HEK293T (cell line): ENCODE measurements around the gene POU1F1.
A peak's percentile ranks its signal among the peaks of the same experiment; 100 is the strongest.

ENCODE experiments used
- CTCF ChIA-PET: fragments of 350-600 bp; formaldehyde crosslinking; extraction: SDS; loops from one replicate; lab custom pipeline; 2021; ENCODE audit warnings: antibody characterized with exemption, inconsistent platforms; lab: Yijun Ruan, JAX
- POLR2A ChIA-PET: fragments of 350-600 bp; formaldehyde crosslinking; extraction: SDS; loops from one replicate; lab custom pipeline; 2020; ENCODE audit warnings: antibody characterized with exemption, inconsistent platforms; lab: Yijun Ruan, JAX
- DNase-seq: peaks from one replicate; pipeline ENCODE4 v3.0.0; 2012; ENCODE audit warnings: mixed read lengths; ENCODE audit errors: extremely low spot score
- ARNT ChIP-seq: fragments of 450-650 bp; IDR thresholded peaks from 2 replicates; pipeline ENCODE4 v1.6.1; 2017; ENCODE audit warnings: mild to moderate bottlenecking
- BHLHE40 ChIP-seq: fragments of 450-650 bp; IDR thresholded peaks from 2 replicates; pipeline ENCODE4 v1.6.1; 2016; ENCODE audit warnings: mild to moderate bottlenecking, moderate library complexity, borderline replicate concordance
- CTBP1 ChIP-seq: fragments of 450-650 bp; IDR thresholded peaks from 2 replicates; pipeline ENCODE4 v1.6.1; 2016; ENCODE audit warnings: borderline replicate concordance
- ELF4 ChIP-seq: fragments of 450-650 bp; IDR thresholded peaks from 2 replicates; pipeline ENCODE4 v1.6.1; 2017; ENCODE audit warnings: antibody characterized with exemption
- FOXA1 ChIP-seq: fragments of 450-650 bp; IDR thresholded peaks from 2 replicates; pipeline ENCODE4 v1.6.1; 2016; ENCODE audit warnings: mild to moderate bottlenecking
- FOXK2 ChIP-seq: fragments of 450-650 bp; IDR thresholded peaks from 2 replicates; pipeline ENCODE4 v1.6.1; 2016; ENCODE audit warnings: mild to moderate bottlenecking
- FOXM1 ChIP-seq: fragments of 450-650 bp; IDR thresholded peaks from 2 replicates; pipeline ENCODE4 v1.6.1; 2017; ENCODE audit warnings: mild to moderate bottlenecking, borderline replicate concordance
- HDGF ChIP-seq: fragments of 450-650 bp; IDR thresholded peaks from 2 replicates; pipeline ENCODE4 v1.6.1; 2017; ENCODE audit warnings: antibody characterized with exemption, borderline replicate concordance
- L3MBTL2 ChIP-seq: fragments of 450-650 bp; conservative IDR thresholded peaks from 2 replicates; pipeline ENCODE4 v1.6.1; 2016; ENCODE audit warnings: mild to moderate bottlenecking
- LEF1 ChIP-seq: fragments of 450-650 bp; IDR thresholded peaks from 2 replicates; pipeline ENCODE4 v1.6.1; 2017; ENCODE audit warnings: mild to moderate bottlenecking, borderline replicate concordance
- NFRKB ChIP-seq: fragments of 450-650 bp; IDR thresholded peaks from 2 replicates; pipeline ENCODE4 v1.6.1; 2016; ENCODE audit warnings: mild to moderate bottlenecking, moderate library complexity
- PKNOX1 ChIP-seq: fragments of 450-650 bp; IDR thresholded peaks from 2 replicates; pipeline ENCODE4 v1.6.1; 2016
- SP1 ChIP-seq: fragments of 450-650 bp; IDR thresholded peaks from 2 replicates; pipeline ENCODE4 v1.6.1; 2017
- SUZ12 ChIP-seq: fragments of 450-650 bp; IDR thresholded peaks from 2 replicates; pipeline ENCODE4 v1.6.1; 2016; ENCODE audit warnings: mild to moderate bottlenecking
- TARDBP ChIP-seq: fragments of 450-650 bp; IDR thresholded peaks from 2 replicates; pipeline ENCODE4 v1.6.1; 2016
- ZNF384 ChIP-seq: fragments of 450-650 bp; IDR thresholded peaks from 2 replicates; pipeline ENCODE4 v1.6.1; 2016

Gene POU1F1

GRCh38 chr3:87272718-87273341, 3.6 kb downstream of the POU1F1 start:
- no peak for DNase-seq
- CTCF ChIA-PET: no interaction called here
- POLR2A ChIA-PET: no interaction called here
- TF ChIP-seq HDGF: no peak
- no peak for TF ChIP-seq ELF4
- TF ChIP-seq L3MBTL2: no peak
- no peak for TF ChIP-seq LEF1
- no peak for TF ChIP-seq FOXM1
- TF ChIP-seq CTBP1: no peak
- no peak for TF ChIP-seq BHLHE40
- TF ChIP-seq TARDBP: no peak
- no peak for TF ChIP-seq ZNF384
- TF ChIP-seq SP1: no peak
- TF ChIP-seq ARNT: no peak

GRCh38 chr3:87270908-87271700, 5.3 kb downstream of the POU1F1 start:
- TF ChIP-seq FOXK2 (no peak), ELF4 (no peak), LEF1 (no peak), HDGF (no peak), ZNF384 (no peak), SUZ12 (no peak), L3MBTL2 (no peak), PKNOX1 (no peak), FOXM1 (no peak), FOXA1 (no peak), TARDBP (no peak), SP1 (no peak), CTBP1 (no peak)
- ChIA-PET CTCF (interaction anchor here (1.8 kb wide), 1 partner anchor 11 kb away, joined by 9 read pairs; no protein-coding TSS in a partner anchor), POLR2A (interaction anchor here (1.4 kb wide), 1 partner anchor 44 kb away, joined by 3 read pairs; the partner anchor contains the start of gene CHMP2B)
- no peak for DNase-seq

- CTCF ChIA-PET: interaction anchor here (1.8 kb wide), 1 partner anchor 9 kb away, joined by 9 read pairs; no protein-coding TSS in a partner anchor
- TF ChIP-seq FOXM1 (no peak), LEF1 (no peak), ELF4 (no peak), FOXK2 (no peak), TARDBP (no peak)
- DNase-seq: no peak
- POLR2A ChIA-PET: no interaction called here
Observed at GRCh38 chr3:87269723-87270122, 6.7 kb downstream of the POU1F1 start.

- ChIA-PET CTCF (interaction anchor here (0.5 to 1.1 kb wide), 2 partner anchors 10 to 13 kb away, joined by 3 to 4 read pairs; no protein-coding TSS in a partner anchor), POLR2A (no interaction called here)
- peak; percentile 48 for DNase-seq
- no peak for TF ChIP-seq ZNF384
- peak; percentile 37 for TF ChIP-seq L3MBTL2
- no peak for TF ChIP-seq NFRKB
- peak; percentile 84; the same call in 1 of the 2 replicates for TF ChIP-seq CTBP1
- TF ChIP-seq SUZ12: no peak
- TF ChIP-seq PKNOX1: peak; percentile 59
- no peak for TF ChIP-seq HDGF
- no peak for TF ChIP-seq FOXA1
Observed at GRCh38 chr3:87268646-87269211, 7.7 kb downstream of the POU1F1 start.

- ChIA-PET CTCF (interaction anchor here (0.5 to 1.1 kb wide), 2 partner anchors 10 to 12 kb away, joined by 3 to 4 read pairs; no protein-coding TSS in a partner anchor), POLR2A (no interaction called here)
- DNase-seq: no peak
- TF ChIP-seq L3MBTL2 (no peak), BHLHE40 (no peak), CTBP1 (no peak), FOXM1 (no peak), HDGF (no peak), PKNOX1 (no peak), SUZ12 (no peak), ARNT (no peak), NFRKB (no peak), ELF4 (no peak), TARDBP (no peak), FOXA1 (no peak), FOXK2 (no peak), LEF1 (no peak), ZNF384 (no peak), SP1 (no peak)
Observed at GRCh38 chr3:87267953-87268645, 8.3 kb downstream of the POU1F1 start.
